IMR-90 (cell line): Measurements from ENCODE around the gene TMEM131. TPM values are rescaled to one million over a fixed set of nuclear protein-coding genes. Genes with fewer than 3 reads are reported as not detected.

ENCODE experiments used
- ATAC-seq: fragments of 200-7000 bp; cut with Tn5 transposase; 2 replicates; pipeline ENCODE4 v1.9.1; 2020; ENCODE audit warnings: low read depth, mild to moderate bottlenecking, moderate library complexity
- BruUV-seq: library from RNA; stranded (reverse); fragments of 400-500 nt; replicated peaks from 2 replicates; lab custom pipeline; 2021; lab: Mats Ljungman, UMichigan
- CTCF ChIA-PET: fragments of 300-600 bp; formaldehyde crosslinking; extraction: SDS; loops from one replicate; lab custom pipeline; 2021; ENCODE audit warnings: antibody characterized with exemption; lab: Yijun Ruan, JAX
- POLR2A ChIA-PET: fragments of 300-600 bp; sonication (Branson Sonifier 250); formaldehyde crosslinking; loops from one replicate; lab custom pipeline; 2022; ENCODE audit warnings: antibody characterized with exemption; ENCODE audit not compliant: unreplicated experiment; lab: Charles Lee
- DNase-seq: peaks from one replicate; pipeline ENCODE4 v3.0.0; 2013
- H2AFZ ChIP-seq: replicated peaks from 2 replicates; pipeline ENCODE3; 2013; ENCODE audit warnings: low read length, mild to moderate bottlenecking; ENCODE audit not compliant: poor library complexity
- H2AK5ac ChIP-seq: 2 replicates; pipeline ENCODE4 v1.6.1; 2013; ENCODE audit warnings: low read depth, low read length, inconsistent platforms
- H2AK9ac ChIP-seq: replicated peaks from 2 replicates; pipeline ENCODE3; 2013; ENCODE audit warnings: mild to moderate bottlenecking, low read depth, low read length, moderate library complexity; ENCODE audit not compliant: poor library complexity
- H2BK120ac ChIP-seq: 2 replicates; pipeline ENCODE4 v1.6.1; 2013; ENCODE audit warnings: low read depth, low read length, inconsistent platforms
- H2BK15ac ChIP-seq: 3 replicates; pipeline ENCODE4 v1.6.1; 2013; ENCODE audit warnings: low read depth, low read length, inconsistent platforms
- H2BK20ac ChIP-seq: 2 replicates; pipeline ENCODE4 v1.6.1; 2013; ENCODE audit warnings: low read depth, mild to moderate bottlenecking, inconsistent platforms, low read length, moderate library complexity
- H2BK5ac ChIP-seq: 2 replicates; pipeline ENCODE4 v1.6.1; 2013; ENCODE audit warnings: mild to moderate bottlenecking, low read depth, low read length, inconsistent platforms; ENCODE audit not compliant: poor library complexity, severe bottlenecking
- H3K14ac ChIP-seq: replicated peaks from 2 replicates; pipeline ENCODE4 v1.6.1; 2013; ENCODE audit warnings: low read depth, low read length, inconsistent platforms
- H3K18ac ChIP-seq: 2 replicates; pipeline ENCODE4 v1.6.1; 2013; ENCODE audit warnings: low read depth, low read length, control low read depth
- H3K23ac ChIP-seq: 2 replicates; pipeline ENCODE4 v1.6.1; 2013; ENCODE audit warnings: low read depth, low read length, inconsistent platforms
- H3K27ac ChIP-seq: 2 replicates; pipeline ENCODE4 v1.5.1; 2013; ENCODE audit warnings: mild to moderate bottlenecking, control low read depth, low read length; ENCODE audit not compliant: insufficient read depth
- H3K27me3 ChIP-seq: 2 replicates; pipeline ENCODE4 v1.6.1; 2013; ENCODE audit warnings: low read length; ENCODE audit not compliant: control insufficient read depth, insufficient read depth
- H3K36me3 ChIP-seq: 2 replicates; pipeline ENCODE4 v1.6.1; 2013; ENCODE audit warnings: low read length, mixed read lengths; ENCODE audit not compliant: control insufficient read depth, insufficient read depth
- H3K4ac ChIP-seq: 2 replicates; pipeline ENCODE4 v1.6.1; 2013; ENCODE audit warnings: low read depth, low read length, inconsistent platforms
- H3K4me1 ChIP-seq: 2 replicates; pipeline ENCODE4 v1.6.1; 2013; ENCODE audit warnings: low read length, mixed read lengths; ENCODE audit not compliant: control insufficient read depth, insufficient read depth
- H3K4me2 ChIP-seq: 2 replicates; pipeline ENCODE4 v1.6.1; 2013; ENCODE audit warnings: low read depth, mild to moderate bottlenecking, control low read depth, low read length, moderate library complexity
- H3K4me3 ChIP-seq: 2 replicates; pipeline ENCODE4 v1.5.1; 2013; ENCODE audit warnings: low read depth, mild to moderate bottlenecking, control low read depth, low read length, moderate library complexity; ENCODE audit not compliant: insufficient read depth
- H3K56ac ChIP-seq: 2 replicates; pipeline ENCODE4 v1.6.1; 2013; ENCODE audit warnings: low read length, inconsistent platforms; ENCODE audit not compliant: insufficient read depth; ENCODE audit errors: extremely low read depth
- H3K79me1 ChIP-seq, 2 experiments: 2 replicates each; pipeline ENCODE4 v1.6.1; 2013; ENCODE audit warnings: low read length in 2 of 2, inconsistent platforms in 1 of 2, low read depth in 1 of 2
- H3K9ac ChIP-seq: 2 replicates; pipeline ENCODE4 v1.6.1; 2013; ENCODE audit warnings: low read depth, low read length, control low read depth
- H3K9me1 ChIP-seq: 2 replicates; pipeline ENCODE4 v1.6.1; 2013; ENCODE audit warnings: low read length, inconsistent platforms; ENCODE audit not compliant: insufficient read depth
- H3K9me3 ChIP-seq: 2 replicates; pipeline ENCODE4 v1.6.1; 2013; ENCODE audit warnings: low read length; ENCODE audit not compliant: control insufficient read depth, insufficient read depth
- H4K20me1 ChIP-seq: 2 replicates; pipeline ENCODE4 v1.6.1; 2013; ENCODE audit warnings: low read length, inconsistent platforms; ENCODE audit not compliant: insufficient read depth
- H4K5ac ChIP-seq: 2 replicates; pipeline ENCODE4 v1.6.1; 2013; ENCODE audit warnings: mild to moderate bottlenecking, low read depth, low read length, control low read depth
- H4K8ac ChIP-seq, 2 experiments: 2 replicates each; pipeline ENCODE4 v1.6.1; 2013; ENCODE audit warnings: low read depth in 2 of 2, low read length in 2 of 2, control low read depth in 1 of 2, inconsistent platforms in 1 of 2
- H4K91ac ChIP-seq: 2 replicates; pipeline ENCODE4 v1.6.1; 2013; ENCODE audit warnings: low read depth, low read length, inconsistent platforms; ENCODE audit not compliant: insufficient read depth
- BHLHE40 ChIP-seq: fragments of 150-350 bp; IDR thresholded peaks from 2 replicates; pipeline ENCODE4 v1.6.1; 2016; ENCODE audit warnings: mild to moderate bottlenecking, low read depth, low read length
- CEBPB ChIP-seq: IDR thresholded peaks from 2 replicates; pipeline ENCODE4 v1.6.1; 2012; ENCODE audit warnings: low read depth, low read length, improper control_type of control experiment
- CHD1 ChIP-seq: IDR thresholded peaks from 2 replicates; pipeline ENCODE4 v1.6.1; 2012; ENCODE audit warnings: low read depth, low read length, improper control_type of control experiment
- CTCF ChIP-seq: conservative IDR thresholded peaks from 2 replicates; pipeline ENCODE4 v1.5.1; 2012; ENCODE audit warnings: mild to moderate bottlenecking, low read depth, low read length, improper control_type of control experiment
- FOS ChIP-seq: fragments of 150-350 bp; IDR thresholded peaks from 2 replicates; pipeline ENCODE4 v1.6.1; 2016; ENCODE audit warnings: low read depth, low read length
- MAFK ChIP-seq: IDR thresholded peaks from 2 replicates; pipeline ENCODE4 v1.6.1; 2012; ENCODE audit warnings: low read depth, low read length, improper control_type of control experiment
- MAZ ChIP-seq: IDR thresholded peaks from 2 replicates; pipeline ENCODE4 v1.6.1; 2012; ENCODE audit warnings: low read depth, mild to moderate bottlenecking, low read length, improper control_type of control experiment, moderate library complexity, borderline replicate concordance
- MXI1 ChIP-seq: IDR thresholded peaks from 2 replicates; pipeline ENCODE4 v1.6.1; 2012; ENCODE audit warnings: low read depth, mild to moderate bottlenecking, low read length, moderate library complexity, borderline replicate concordance
- NFE2L2 ChIP-seq: fragments of 150-350 bp; IDR thresholded peaks from 2 replicates; pipeline ENCODE4 v1.6.1; 2016; ENCODE audit warnings: low read depth, mild to moderate bottlenecking, low read length
- WGBS, 2 experiments: methylation state at CpG; one replicate each; pipeline versions ENCODE4 v1.1.5 to v1.1.7; 2013; ENCODE audit warnings: missing lambda C conversion rate in 2 of 2; ENCODE audit not compliant: insufficient read length in 1 of 2; ENCODE audit errors: extremely low coverage in 2 of 2; 5-methylcytosine and 5-hydroxymethylcytosine counted together
- dilution Hi-C: fragments of 300-500 bp; cut with HindIII; formaldehyde crosslinking; loops from one replicate; pipeline ENCODE4 v1.14.3; 2018; ENCODE audit warnings: low sequenced_read_pairs; ENCODE audit not compliant: unreplicated experiment
- in situ Hi-C: fragments of 300-500 bp; cut with MboI; formaldehyde crosslinking; loops from 3 replicates; pipeline ENCODE4 v1.14.3; 2019; ENCODE audit warnings: low sequenced_read_pairs, inconsistent platforms, mixed read lengths
- intact Hi-C: fragments of 100-400 bp; cut with micrococcal nuclease; formaldehyde crosslinking; loops from 2 replicates; pipeline ENCODE4 v1.10.0; 2022
- polyA plus RNA-seq, 3 experiments: library from polyadenylated mRNA; depleted of rRNA; stranded (reverse); fragments of >200 nt; gene quantifications; 2 replicates each; pipeline ENCODE4 v1.2.3, GENCODE V29; 2012; ENCODE audit warnings: low replicate concordance in 1 of 3
- total RNA-seq: library from RNA; depleted of rRNA; stranded (reverse); fragments of >200 nt; gene quantifications from 2 replicates; pipeline ENCODE4 v1.2.3, GENCODE V29; 2012

The TMEM131 gene
- total and polyA plus RNA-seq, 2 of the 4 experiments (the other 2 are of a cell fraction), result 13.3 to 14.0 TPM

DNA sequence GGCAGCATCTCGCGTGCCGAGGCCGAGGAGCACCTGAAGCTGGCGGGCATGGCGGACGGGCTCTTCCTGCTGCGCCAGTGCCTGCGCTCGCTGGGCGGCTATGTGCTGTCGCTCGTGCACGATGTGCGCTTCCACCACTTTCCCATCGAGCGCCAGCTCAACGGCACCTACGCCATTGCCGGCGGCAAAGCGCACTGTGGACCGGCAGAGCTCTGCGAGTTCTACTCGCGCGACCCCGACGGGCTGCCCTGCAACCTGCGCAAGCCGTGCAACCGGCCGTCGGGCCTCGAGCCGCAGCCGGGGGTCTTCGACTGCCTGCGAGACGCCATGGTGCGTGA, 271.7 kb downstream of the TMEM131 start:
- Histone ChIP-seq H4K20me1 (no peaks in the 10 kb centered on the region), H3K18ac (no peak overlapping the region), H3K4me2 (no peak overlapping the region), H3K9me3 (peaks cover 2% of the 10 kb centered on the region; the same call in 1 of the 2 replicates), H2AFZ (no peak overlapping the region), H2BK20ac (no peak overlapping the region), H2AK9ac (no peak overlapping the region), H4K5ac (no peak overlapping the region), H4K8ac (no peak overlapping the region), H3K79me1 (no peaks in the 10 kb centered on the region), H3K4me3 (no peak overlapping the region), H2AK5ac (no peak overlapping the region), H2BK5ac (no peak overlapping the region), H3K27ac (no peak overlapping the region), H2BK120ac (no peak overlapping the region), H3K4ac (no peak overlapping the region), H3K56ac (no peak overlapping the region), H3K14ac (no peak overlapping the region), H3K9me1 (no peaks in the 10 kb centered on the region), H2BK15ac (no peak overlapping the region), H3K23ac (no peak overlapping the region), H3K9ac (no peak overlapping the region), H4K91ac (no peak overlapping the region), H3K4me1 (no peaks in the 10 kb centered on the region), H3K27me3 (peaks cover 16% of the 10 kb centered on the region), H3K36me3 (no peaks in the 10 kb centered on the region)
- POLR2A ChIA-PET, result no interaction called here
- TF ChIP-seq MAZ (no peak), CTCF (no peak), MXI1 (no peak), MAFK (no peak), CEBPB (no peak), NFE2L2 (no peak), CHD1 (no peak), BHLHE40 (no peak), FOS (no peak)
- in situ Hi-C loops, result no loop called here
- intact Hi-C loops, result no loop called here
- no peak for ATAC-seq
- WGBS, 2 experiments, result 68% methylated on average over 5 of the region's 41 CpGs; no CpG with 5 or more reads in 1 of the 2 experiments
- CTCF ChIA-PET, result no interaction called here
- dilution Hi-C loops, result no loop called here
- DNase-seq, result no peak
- BruUV-seq, result no TSS peak
